Measurements from ENCODE around the gene MBD6. TPM values are rescaled to one million over a fixed set of nuclear protein-coding genes. Genes with fewer than 3 reads are reported as not detected.

MBD6 gene
- total and polyA plus RNA-seq, 2 of the 13 experiments (the other 11 are each of a cell fraction or from before 2014, with no cell fraction given) = 4.1 to 5.9 TPM

DNA sequence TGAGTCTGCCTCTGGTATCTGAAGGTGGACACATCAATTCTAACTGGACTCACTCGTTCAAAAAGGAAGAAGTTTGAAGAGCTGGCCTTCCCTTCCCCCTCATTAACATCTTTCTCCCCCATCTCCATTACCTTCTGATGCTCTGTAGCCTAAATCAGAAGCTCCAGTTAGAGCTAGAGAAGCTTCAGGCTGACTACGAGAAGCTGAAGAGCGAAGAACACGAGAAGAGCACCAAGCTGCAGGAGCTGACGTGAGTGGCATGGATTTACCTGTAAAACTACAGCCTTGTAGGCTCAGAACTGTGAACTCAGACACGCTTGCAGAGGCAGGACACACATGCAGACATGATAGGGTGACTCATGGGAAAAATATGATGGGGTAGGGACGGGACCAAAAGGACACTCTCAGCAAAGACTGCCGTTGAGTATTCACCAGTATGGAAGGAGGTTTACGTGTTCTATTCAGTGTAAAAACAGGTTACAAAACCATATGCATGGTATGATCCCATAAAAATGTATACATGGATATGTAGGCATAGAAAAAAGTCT is 54.1 kb downstream of the MBD6 start (continued):
- TF ChIP-seq YEATS2 (CRISPR knock-in tag; IDR thresholded peaks at IDR 0.05; ENCODE audit: borderline replicate concordance) (0 out of 2 replicates have a peak, but pooled peaks have one; percentile 15), SNAPC2 (CRISPR knock-in tag; IDR thresholded peaks at IDR 0.05) (no peak), ZNF484 (CRISPR knock-in tag; IDR thresholded peaks at IDR 0.05; ENCODE audit: borderline replicate concordance, low read depth) (peak; percentile 81; the same call in 1 of the 2 replicates), ZNF841 (CRISPR knock-in tag; IDR thresholded peaks at IDR 0.05; ENCODE audit: borderline replicate concordance) (no peak), RFXANK (CRISPR knock-in tag; IDR thresholded peaks at IDR 0.05) (no peak), ZEB1 (IDR thresholded peaks at IDR 0.05; ENCODE audit: insufficient replicate concordance, low read depth) (no peak), KDM5A (IDR thresholded peaks at IDR 0.05; ENCODE audit: borderline replicate concordance, low read length) (0 out of 2 replicates have a peak, but pooled peaks have one; percentile 21), NR2F6 (IDR thresholded peaks at IDR 0.05) (no peak), NR2F6 (CRISPR knock-in tag; IDR thresholded peaks at IDR 0.05) (no peak), ZMAT3 (CRISPR knock-in tag; conservative IDR thresholded peaks at IDR 0.05) (no peak), SMAD3 (CRISPR knock-in tag; IDR thresholded peaks at IDR 0.05) (no peak), ZFP90 (CRISPR knock-in tag; IDR thresholded peaks at IDR 0.05; ENCODE audit: borderline replicate concordance) (no peak), ZSCAN31 (CRISPR knock-in tag; IDR thresholded peaks at IDR 0.05; ENCODE audit: low read depth) (0 out of 2 replicates have a peak, but pooled peaks have one; percentile 15), ZNF34 (CRISPR knock-in tag; IDR thresholded peaks at IDR 0.05; ENCODE audit: borderline replicate concordance) (no peak), HNF4A (CRISPR knock-in tag; IDR thresholded peaks at IDR 0.05) (no peak), ZNF652 (CRISPR knock-in tag; IDR thresholded peaks at IDR 0.05; ENCODE audit: borderline replicate concordance, low read depth) (no peak)
- TF ChIP-seq, protein P1, sequence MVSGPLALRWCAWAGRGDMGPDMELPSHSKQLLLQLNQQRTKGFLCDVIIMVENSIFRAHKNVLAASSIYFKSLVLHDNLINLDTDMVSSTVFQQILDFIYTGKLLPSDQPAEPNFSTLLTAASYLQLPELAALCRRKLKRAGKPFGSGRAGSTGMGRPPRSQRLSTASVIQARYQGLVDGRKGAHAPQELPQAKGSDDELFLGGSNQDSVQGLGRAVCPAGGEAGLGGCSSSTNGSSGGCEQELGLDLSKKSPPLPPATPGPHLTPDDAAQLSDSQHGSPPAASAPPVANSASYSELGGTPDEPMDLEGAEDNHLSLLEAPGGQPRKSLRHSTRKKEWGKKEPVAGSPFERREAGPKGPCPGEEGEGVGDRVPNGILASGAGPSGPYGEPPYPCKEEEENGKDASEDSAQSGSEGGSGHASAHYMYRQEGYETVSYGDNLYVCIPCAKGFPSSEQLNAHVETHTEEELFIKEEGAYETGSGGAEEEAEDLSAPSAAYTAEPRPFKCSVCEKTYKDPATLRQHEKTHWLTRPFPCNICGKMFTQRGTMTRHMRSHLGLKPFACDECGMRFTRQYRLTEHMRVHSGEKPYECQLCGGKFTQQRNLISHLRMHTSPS (CRISPR knock-in tag; IDR thresholded peaks at IDR 0.05; ENCODE audit: low read depth) = no peak
- TF ChIP-seq, protein P2, sequence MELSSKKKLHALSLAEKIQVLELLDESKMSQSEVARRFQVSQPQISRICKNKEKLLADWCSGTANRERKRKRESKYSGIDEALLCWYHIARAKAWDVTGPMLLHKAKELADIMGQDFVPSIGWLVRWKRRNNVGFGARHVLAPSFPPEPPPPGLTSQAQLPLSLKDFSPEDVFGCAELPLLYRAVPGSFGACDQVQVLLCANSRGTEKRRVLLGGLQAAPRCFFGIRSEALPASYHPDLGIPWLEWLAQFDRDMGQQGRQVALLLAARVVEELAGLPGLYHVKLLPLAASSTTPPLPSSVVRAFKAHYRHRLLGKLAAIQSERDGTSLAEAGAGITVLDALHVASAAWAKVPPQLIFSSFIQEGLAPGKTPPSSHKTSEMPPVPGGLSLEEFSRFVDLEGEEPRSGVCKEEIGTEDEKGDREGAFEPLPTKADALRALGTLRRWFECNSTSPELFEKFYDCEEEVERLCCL (CRISPR knock-in tag; IDR thresholded peaks at IDR 0.05; ENCODE audit: borderline replicate concordance) = no peak
- TF ChIP-seq, protein P3, sequence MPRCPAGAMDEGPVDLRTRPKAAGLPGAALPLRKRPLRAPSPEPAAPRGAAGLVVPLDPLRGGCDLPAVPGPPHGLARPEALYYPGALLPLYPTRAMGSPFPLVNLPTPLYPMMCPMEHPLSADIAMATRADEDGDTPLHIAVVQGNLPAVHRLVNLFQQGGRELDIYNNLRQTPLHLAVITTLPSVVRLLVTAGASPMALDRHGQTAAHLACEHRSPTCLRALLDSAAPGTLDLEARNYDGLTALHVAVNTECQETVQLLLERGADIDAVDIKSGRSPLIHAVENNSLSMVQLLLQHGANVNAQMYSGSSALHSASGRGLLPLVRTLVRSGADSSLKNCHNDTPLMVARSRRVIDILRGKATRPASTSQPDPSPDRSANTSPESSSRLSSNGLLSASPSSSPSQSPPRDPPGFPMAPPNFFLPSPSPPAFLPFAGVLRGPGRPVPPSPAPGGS (CRISPR knock-in tag; IDR thresholded peaks at IDR 0.05) = no peak
- TF ChIP-seq, protein P4, sequence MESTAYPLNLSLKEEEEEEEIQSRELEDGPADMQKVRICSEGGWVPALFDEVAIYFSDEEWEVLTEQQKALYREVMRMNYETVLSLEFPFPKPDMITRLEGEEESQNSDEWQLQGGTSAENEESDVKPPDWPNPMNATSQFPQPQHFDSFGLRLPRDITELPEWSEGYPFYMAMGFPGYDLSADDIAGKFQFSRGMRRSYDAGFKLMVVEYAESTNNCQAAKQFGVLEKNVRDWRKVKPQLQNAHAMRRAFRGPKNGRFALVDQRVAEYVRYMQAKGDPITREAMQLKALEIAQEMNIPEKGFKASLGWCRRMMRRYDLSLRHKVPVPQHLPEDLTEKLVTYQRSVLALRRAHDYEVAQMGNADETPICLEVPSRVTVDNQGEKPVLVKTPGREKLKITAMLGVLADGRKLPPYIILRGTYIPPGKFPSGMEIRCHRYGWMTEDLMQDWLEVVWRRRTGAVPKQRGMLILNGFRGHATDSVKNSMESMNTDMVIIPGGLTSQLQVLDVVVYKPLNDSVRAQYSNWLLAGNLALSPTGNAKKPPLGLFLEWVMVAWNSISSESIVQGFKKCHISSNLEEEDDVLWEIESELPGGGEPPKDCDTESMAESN (CRISPR knock-in tag; conservative IDR thresholded peaks at IDR 0.05) = no peak
- TF ChIP-seq, protein P5, sequence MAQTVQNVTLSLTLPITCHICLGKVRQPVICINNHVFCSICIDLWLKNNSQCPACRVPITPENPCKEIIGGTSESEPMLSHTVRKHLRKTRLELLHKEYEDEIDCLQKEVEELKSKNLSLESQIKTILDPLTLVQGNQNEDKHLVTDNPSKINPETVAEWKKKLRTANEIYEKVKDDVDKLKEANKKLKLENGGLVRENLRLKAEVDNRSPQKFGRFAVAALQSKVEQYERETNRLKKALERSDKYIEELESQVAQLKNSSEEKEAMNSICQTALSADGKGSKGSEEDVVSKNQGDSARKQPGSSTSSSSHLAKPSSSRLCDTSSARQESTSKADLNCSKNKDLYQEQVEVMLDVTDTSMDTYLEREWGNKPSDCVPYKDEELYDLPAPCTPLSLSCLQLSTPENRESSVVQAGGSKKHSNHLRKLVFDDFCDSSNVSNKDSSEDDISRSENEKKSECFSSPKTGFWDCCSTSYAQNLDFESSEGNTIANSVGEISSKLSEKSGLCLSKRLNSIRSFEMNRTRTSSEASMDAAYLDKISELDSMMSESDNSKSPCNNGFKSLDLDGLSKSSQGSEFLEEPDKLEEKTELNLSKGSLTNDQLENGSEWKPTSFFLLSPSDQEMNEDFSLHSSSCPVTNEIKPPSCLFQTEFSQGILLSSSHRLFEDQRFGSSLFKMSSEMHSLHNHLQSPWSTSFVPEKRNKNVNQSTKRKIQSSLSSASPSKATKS (CRISPR knock-in tag; IDR thresholded peaks at IDR 0.05) = 0 out of 2 replicates have a peak, but pooled peaks have one; percentile 12
- TF ChIP-seq, protein P6, sequence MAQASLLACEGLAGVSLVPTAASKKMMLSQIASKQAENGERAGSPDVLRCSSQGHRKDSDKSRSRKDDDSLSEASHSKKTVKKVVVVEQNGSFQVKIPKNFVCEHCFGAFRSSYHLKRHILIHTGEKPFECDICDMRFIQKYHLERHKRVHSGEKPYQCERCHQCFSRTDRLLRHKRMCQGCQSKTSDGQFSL (CRISPR knock-in tag; IDR thresholded peaks at IDR 0.05) = no peak

All from HepG2 (cell line).